ENCODE results near the gene ACTR8.

GRCh38 chr3:53845103-53845880 is 36.7 kb downstream of the ACTR8 start:
- TF ChIP-seq POLR2A (IDR thresholded peaks at IDR 0.05; ENCODE audit: low read depth, low read length) (no peak), TAF1 (IDR thresholded peaks at IDR 0.05; ENCODE audit: low read depth, low read length) (no peak)
